Kidney capillary endothelial cell (primary cell): ENCODE data around the gene IFI27.
"Not testable (repeated sequence)": the region's sequence is repeated elsewhere in the genome, so short reads cannot be mapped to it uniquely, and the experiment has no call there.

Experiments
- DNase-seq: peaks from one replicate; pipeline ENCODE4 v3.0.0-alpha.2; 2018; ENCODE audit warnings: low spot score

IFI27 gene

DNA sequence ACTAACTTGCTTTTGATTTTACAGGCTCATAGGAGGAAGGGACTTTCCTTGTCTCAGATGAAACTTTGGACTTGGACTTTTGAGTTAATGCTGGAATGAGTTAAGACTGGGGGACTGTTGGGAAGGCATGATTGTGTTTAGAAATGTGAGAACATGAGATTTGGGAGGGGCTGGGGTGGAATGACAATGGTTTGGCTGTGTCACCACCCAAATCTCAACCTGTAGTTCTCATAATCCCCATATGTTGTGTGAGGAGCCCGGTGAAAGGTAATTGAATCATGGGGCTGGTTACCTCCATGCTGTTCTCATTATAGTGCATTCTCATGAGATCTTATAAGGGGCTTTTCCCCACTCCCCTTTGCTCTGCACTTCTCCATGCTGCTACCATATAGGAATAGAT lies 45.6 kb downstream of the IFI27 start:
- not testable (repeated sequence) for DNase-seq

- DNase-seq = no peak
Measured at GRCh38 chr14:94157197-94157596, 46.7 kb downstream of the IFI27 start.

DNA sequence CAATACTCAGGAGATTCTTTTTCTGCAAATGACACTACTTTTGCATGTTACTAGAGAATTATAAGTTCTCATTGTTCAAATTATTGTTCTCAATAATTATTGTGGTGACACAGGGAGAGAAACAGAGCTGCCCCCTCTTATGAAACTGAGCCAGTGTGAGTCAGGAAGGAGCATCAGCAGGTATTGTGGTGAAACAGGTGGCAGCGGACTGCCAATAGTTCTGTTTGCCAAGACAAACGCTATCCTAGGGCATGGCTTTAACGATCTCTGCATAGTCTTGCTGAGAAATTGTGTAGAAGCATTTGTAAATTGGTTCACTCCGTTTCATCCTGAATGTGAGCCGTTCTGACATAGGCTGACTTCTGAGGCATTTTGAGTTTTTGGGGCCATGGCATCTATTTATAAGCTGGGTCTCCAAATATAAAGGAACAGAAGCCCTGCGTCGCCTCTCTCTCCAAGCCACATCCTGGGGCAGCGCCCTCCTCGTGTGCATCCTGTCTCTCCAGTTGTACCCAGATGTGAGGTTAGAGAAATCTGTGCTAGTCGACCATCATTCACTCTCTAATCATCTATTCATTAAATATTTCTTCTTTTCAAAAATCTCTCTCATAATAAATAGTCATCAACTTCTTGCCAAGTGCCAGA lies 47.8 kb downstream of the IFI27 start:
- DNase-seq = no peak

DNA sequence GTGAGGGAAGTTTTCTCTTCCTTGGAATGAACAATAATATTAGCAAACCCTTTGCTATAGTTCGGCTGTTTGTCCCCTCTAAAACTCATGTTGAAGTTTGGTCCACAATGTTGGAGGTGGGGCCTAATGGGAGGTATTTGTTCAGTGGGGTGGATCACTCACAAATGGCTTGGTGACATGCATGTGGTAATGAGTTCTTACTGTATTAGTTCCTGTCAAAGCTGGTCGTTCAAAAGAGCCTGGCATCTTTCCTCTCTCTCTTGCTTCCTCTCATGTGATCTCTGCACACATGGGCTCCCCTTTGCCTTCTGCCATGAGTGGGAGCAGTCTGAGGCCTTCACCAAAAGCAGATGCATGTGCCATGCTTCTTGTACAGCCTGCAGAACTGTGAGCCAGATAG lies 50.5 kb downstream of the IFI27 start:
- no peak for DNase-seq

DNA sequence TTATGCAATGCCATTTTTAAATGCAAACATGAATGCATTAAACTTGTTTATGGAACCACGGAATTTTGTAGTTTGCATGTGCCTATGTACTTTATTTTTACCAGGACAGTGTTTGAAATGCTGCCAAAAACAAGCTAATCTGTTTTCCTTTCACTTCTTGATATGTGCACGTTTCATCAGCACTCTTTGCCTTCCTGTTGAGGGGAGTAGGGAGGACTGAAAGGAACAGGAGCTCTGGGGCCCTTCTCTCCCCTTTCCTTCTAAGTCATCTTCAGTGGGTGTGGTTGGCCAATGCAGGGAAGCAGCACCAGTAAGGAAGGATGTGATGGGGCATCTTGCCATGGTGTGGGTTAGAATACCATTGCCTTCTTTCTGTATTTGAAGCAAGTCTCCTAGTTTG lies 51.4 kb downstream of the IFI27 start:
- DNase-seq = no peak

- no peak for DNase-seq
Measured at GRCh38 chr14:94162466-94162865, 51.9 kb downstream of the IFI27 start.

- DNase-seq = no peak
Measured at GRCh38 chr14:94163796-94164195, 53.3 kb downstream of the IFI27 start.

DNA sequence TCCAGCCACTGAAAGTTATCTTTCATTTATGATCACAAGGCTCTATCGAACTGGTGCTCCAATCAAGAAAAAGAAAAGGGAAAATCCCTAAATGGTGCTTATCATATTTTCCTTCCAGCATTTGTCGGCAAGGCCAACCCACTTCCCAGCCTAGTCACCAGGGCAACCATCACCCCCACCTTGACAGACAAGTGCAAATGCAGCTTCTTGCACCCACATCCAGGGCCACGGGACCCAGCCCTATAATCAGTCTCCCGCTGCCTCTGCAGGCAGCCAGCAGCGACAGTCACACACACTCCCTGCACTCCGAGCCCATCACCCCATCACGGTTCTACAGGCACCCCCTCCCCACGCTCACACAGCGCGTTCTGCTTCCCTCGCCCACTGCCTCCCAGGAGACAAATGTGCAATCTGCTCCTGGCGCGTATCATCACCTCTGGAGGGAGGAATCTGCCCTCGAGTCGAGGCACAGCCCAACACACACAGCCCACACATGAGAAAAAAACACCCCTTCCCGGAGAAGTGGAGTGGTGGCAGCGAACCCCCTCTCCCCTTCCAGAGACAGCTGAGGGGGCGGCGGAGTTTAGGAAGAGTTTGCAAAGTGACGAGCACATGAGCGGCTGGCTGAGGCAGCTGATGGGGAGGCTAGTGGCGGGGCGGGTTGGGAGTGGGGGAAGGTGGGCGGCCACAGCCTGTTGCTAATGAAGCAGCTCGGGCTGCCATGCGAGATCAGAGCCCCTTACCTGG lies 54.3 kb downstream of the IFI27 start:
- DNase-seq = no peak

GRCh38 chr14:94165744-94166143 lies 55.2 kb downstream of the IFI27 start:
- no peak for DNase-seq
